Tibial nerve (tissue), 4 donors: ENCODE results near the gene ZCCHC9. TPM values are rescaled to one million over a fixed set of nuclear protein-coding genes. Genes with fewer than 3 reads are reported as not detected.

Experiments used
- DNase-seq, 2 donors: peaks; one replicate each; pipeline ENCODE4 v3.0.0-alpha.2; 2019; ENCODE audit warnings: low spot score in 2 of 2
- H3K27ac ChIP-seq, 4 donors: fragments of 200-600 bp; sonication (generic) in 3 of 4; one replicate each; pipeline ENCODE4 v1.5.1; 2017 to 2019; ENCODE audit warnings: mild to moderate bottlenecking in 1 of 4
- H3K27me3 ChIP-seq, 2 donors: fragments of 200-600 bp; sonication (generic) in 1 of 2; one replicate each; pipeline versions ENCODE4 v1.5.1 to v1.6.0; 2017 to 2019
- H3K36me3 ChIP-seq, 3 donors: fragments of 200-600 bp; sonication (generic); one replicate each; pipeline ENCODE4 v1.5.1; 2018 to 2019
- H3K4me1 ChIP-seq, 4 donors: fragments of 200-600 bp; sonication (generic) in 3 of 4; one replicate each; pipeline ENCODE4 v1.5.1; 2017 to 2019
- H3K4me3 ChIP-seq, 4 donors: fragments of 200-600 bp; sonication (generic) in 3 of 4; one replicate each; pipeline ENCODE4 v1.5.1; 2017 to 2019; ENCODE audit warnings: mild to moderate bottlenecking in 1 of 4, moderate library complexity in 1 of 4
- H3K9me3 ChIP-seq, 4 donors: fragments of 200-600 bp; sonication (generic) in 3 of 4; one replicate each; pipeline ENCODE4 v1.5.1; 2017 to 2019
- EP300 ChIP-seq, 2 donors: sonication (generic); formaldehyde crosslinking; IDR thresholded peaks; one replicate each; pipeline ENCODE4 v1.6.1; 2017; ENCODE audit warnings: antibody characterized with exemption in 2 of 2, mild to moderate bottlenecking in 1 of 2
- POLR2A ChIP-seq, 2 donors: fragments of 450-650 bp; IDR thresholded peaks; one replicate each; pipeline ENCODE4 v1.6.1; 2017; ENCODE audit warnings: antibody characterized with exemption in 2 of 2, mild to moderate bottlenecking in 2 of 2, moderate library complexity in 2 of 2
- WGBS, 2 donors: methylation state at CpG; one replicate each; pipeline ENCODE4 v1.1.5; 2018; 5-methylcytosine and 5-hydroxymethylcytosine counted together
- total RNA-seq, 4 donors: library from RNA; depleted of rRNA; stranded (reverse); fragments of >200 nt; gene quantifications; one replicate each; pipeline ENCODE4 v1.1.0, GENCODE V29; 2016
- TF ChIP-seq, protein P1 (sequence below), 5 experiments: fragments of 200-600 bp in 3 of 5; fragments of 450-650 bp in 2 of 5; sonication (generic) in 3 of 5; IDR thresholded peaks; one replicate each; pipeline ENCODE4 v1.5.1; 2016 to 2019; ENCODE audit warnings: antibody characterized with exemption in 5 of 5, mild to moderate bottlenecking in 3 of 5, moderate library complexity in 2 of 5

The ZCCHC9 gene
- total RNA-seq, 4 donors from 2014 or later: 18.2 to 18.8 (median 18.4) TPM

- peaks cover 0 to 15% (median 0%) of the 10 kb centered on the region in 4 donors for H3K4me1 ChIP-seq
- H3K4me3 ChIP-seq: no peak overlapping the region
- no peak for DNase-seq
- TF ChIP-seq EP300 (IDR thresholded peaks at IDR 0.05): no peak
- no peak overlapping the region for H3K27ac ChIP-seq
- WGBS, 2 donors: 95 to 100% methylated on average over 2 of the region's 2 CpGs
- H3K27me3 ChIP-seq: no peaks in the 10 kb centered on the region
- H3K9me3 ChIP-seq: no peaks in the 10 kb centered on the region
- peaks cover 0 to 46% (median 0%) of the 10 kb centered on the region in 3 donors for H3K36me3 ChIP-seq
These were observed 7.4 kb downstream of the ZCCHC9 start for GRCh38 chr5:81308836-81309235.

DNA sequence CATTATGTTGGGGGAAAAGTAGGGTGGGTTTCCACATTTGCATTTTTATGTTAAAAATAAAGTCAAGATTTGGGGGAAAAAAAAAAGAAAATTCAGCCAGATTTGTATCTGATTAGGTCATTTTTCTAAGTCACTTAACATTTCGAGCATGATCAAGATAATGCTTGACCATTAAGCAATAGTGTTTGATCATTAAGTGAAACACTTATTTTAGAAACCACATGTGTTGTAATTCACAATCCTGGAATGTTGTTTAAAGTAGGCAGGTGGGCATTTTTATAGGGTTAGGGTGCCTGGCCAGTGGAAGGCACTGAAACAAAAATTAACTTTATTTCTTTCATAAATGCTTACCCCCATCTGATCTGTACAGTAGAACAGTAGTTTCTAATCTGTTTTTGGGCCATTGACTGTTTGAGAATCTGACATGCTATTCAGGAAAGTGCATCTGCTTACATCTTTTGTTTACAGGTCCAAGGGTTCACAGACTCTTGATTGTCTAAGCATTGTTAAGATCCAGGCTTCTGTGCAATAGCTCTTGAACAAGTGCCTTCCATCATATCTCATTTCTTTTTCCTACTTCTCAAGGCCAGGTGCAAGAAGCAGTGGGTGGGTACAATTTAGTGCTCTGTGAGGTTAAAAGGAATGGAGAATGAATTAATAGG, 9.1 kb downstream of the ZCCHC9 start:
- Histone ChIP-seq H3K27ac (no peak overlapping the region), H3K4me3 (no peak overlapping the region), H3K36me3 (peaks cover 0 to 61% (median 0%) of the 10 kb centered on the region in 3 donors), H3K4me1 (peaks cover 0 to 8% (median 0%) of the 10 kb centered on the region in 4 donors), H3K27me3 (no peaks in the 10 kb centered on the region), H3K9me3 (no peaks in the 10 kb centered on the region)
- DNase-seq: no peak
- no peak for TF ChIP-seq EP300 (IDR thresholded peaks at IDR 0.05)
- TF ChIP-seq POLR2A (IDR thresholded peaks at IDR 0.05): no peak
- WGBS, 2 donors: 85 to 89% methylated on average over 1 of the region's 1 CpG

DNA sequence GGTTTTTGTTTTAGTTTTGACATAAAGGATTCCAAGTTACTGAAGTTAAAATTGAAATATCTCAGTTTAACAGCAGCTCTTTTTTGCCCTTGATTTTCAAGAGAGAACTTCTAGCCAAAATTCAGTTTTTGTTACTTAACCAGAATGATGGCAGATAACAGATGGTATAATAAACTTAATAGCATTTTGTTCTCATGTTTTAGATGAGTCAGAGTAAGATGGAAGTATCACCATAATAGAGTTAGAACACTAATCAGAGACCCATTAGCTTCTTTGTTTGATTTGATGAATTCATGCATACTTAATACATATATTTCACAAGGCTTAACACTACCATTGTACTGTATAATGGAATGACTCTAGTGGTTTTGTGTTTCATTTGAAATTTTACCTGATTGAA, 11.9 kb downstream of the ZCCHC9 start:
- TF ChIP-seq POLR2A (IDR thresholded peaks at IDR 0.05) (no peak), EP300 (IDR thresholded peaks at IDR 0.05) (no peak)
- TF ChIP-seq, protein P1, sequence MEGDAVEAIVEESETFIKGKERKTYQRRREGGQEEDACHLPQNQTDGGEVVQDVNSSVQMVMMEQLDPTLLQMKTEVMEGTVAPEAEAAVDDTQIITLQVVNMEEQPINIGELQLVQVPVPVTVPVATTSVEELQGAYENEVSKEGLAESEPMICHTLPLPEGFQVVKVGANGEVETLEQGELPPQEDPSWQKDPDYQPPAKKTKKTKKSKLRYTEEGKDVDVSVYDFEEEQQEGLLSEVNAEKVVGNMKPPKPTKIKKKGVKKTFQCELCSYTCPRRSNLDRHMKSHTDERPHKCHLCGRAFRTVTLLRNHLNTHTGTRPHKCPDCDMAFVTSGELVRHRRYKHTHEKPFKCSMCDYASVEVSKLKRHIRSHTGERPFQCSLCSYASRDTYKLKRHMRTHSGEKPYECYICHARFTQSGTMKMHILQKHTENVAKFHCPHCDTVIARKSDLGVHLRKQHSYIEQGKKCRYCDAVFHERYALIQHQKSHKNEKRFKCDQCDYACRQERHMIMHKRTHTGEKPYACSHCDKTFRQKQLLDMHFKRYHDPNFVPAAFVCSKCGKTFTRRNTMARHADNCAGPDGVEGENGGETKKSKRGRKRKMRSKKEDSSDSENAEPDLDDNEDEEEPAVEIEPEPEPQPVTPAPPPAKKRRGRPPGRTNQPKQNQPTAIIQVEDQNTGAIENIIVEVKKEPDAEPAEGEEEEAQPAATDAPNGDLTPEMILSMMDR (IDR thresholded peaks at IDR 0.05): no peak
- Histone ChIP-seq H3K9me3 (no peaks in the 10 kb centered on the region), H3K36me3 (peaks cover 0 to 58% (median 0%) of the 10 kb centered on the region in 3 donors), H3K27me3 (no peaks in the 10 kb centered on the region), H3K4me1 (no peaks in the 10 kb centered on the region), H3K4me3 (no peak overlapping the region), H3K27ac (no peak overlapping the region)
- DNase-seq: no peak

DNA sequence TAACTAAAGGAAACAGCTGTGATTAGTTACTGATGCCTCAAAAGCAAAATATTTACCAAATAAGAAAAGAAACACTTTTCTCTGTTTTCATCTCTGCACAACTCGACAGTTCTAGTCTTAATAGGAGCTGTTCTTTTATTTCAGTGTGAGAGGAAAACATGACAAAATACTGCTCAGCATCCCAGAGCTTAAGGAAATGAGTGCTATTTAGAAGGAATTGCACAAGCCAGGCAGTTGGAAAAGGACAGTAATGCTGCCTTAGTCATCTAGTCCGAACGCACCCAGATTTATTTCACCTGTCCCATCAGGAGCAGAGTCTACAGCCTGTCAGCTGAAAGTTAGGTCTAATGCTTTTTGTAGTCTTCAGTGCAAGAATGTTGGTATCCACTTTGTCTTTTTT, 12.3 kb downstream of the ZCCHC9 start:
- WGBS, 2 donors: 89 to 93% methylated on average over 3 of the region's 3 CpGs
- no peak for TF ChIP-seq EP300 (IDR thresholded peaks at IDR 0.05)
- TF ChIP-seq, protein P1 (IDR thresholded peaks at IDR 0.05): no peak
- no peak for TF ChIP-seq POLR2A (IDR thresholded peaks at IDR 0.05)
- no peaks in the 10 kb centered on the region for H3K4me1 ChIP-seq
- no peaks in the 10 kb centered on the region for H3K27me3 ChIP-seq
- peaks cover 0 to 58% (median 0%) of the 10 kb centered on the region in 3 donors for H3K36me3 ChIP-seq
- H3K9me3 ChIP-seq: no peaks in the 10 kb centered on the region
- H3K27ac ChIP-seq: no peak overlapping the region
- DNase-seq: no peak
- H3K4me3 ChIP-seq: no peak overlapping the region

DNA sequence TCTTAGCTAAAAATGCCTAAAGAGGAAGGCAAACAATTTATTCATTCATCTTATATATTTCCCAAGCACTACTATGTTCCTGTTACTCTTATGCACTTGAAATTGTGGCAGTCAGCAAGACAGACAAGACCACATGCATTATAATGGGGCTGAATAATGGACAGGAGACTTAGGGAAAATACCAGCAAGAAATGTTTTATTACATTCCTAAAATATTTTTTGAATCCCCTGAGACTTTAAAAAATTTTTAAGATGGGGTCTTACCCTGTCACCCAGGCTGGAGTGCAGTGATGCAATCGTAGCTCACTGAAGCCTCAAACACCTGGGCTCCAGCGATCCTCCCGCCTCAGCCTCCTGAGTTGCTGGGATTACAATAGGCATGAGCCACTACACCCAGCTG, 13.2 kb downstream of the ZCCHC9 start:
- Histone ChIP-seq H3K4me1 (no peaks in the 10 kb centered on the region), H3K9me3 (no peaks in the 10 kb centered on the region), H3K4me3 (no peak overlapping the region), H3K27ac (no peak overlapping the region), H3K36me3 (peaks cover 0 to 53% (median 0%) of the 10 kb centered on the region in 3 donors), H3K27me3 (no peaks in the 10 kb centered on the region)
- DNase-seq: no peak
- TF ChIP-seq EP300 (IDR thresholded peaks at IDR 0.05): no peak
- no peak for TF ChIP-seq POLR2A (IDR thresholded peaks at IDR 0.05)
- TF ChIP-seq, protein P1 (IDR thresholded peaks at IDR 0.05): no peak
- 88 to 91% methylated on average over 3 of the region's 3 CpGs for WGBS, 2 donors

DNA sequence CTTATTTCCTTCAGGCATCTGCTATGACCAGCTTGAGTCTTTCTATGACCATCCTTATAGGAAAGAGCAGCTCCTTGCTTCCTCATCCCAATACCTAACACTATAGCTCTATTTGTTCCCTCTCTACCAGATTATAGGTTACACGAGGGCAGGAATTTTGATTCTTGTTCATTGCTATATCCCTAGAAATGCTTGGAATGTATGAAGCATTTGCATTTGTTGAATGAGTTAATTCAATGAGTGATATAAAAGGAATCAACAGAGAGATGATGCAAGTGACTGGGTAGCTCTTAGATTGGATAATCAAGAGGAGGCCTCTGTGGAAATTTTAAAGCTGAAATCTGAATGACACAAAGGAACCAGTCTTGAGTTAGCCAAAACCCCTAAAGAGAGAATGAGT, 13.9 kb downstream of the ZCCHC9 start:
- Histone ChIP-seq H3K27ac (no peak overlapping the region), H3K9me3 (no peaks in the 10 kb centered on the region), H3K4me1 (no peaks in the 10 kb centered on the region), H3K27me3 (no peaks in the 10 kb centered on the region), H3K4me3 (no peak overlapping the region), H3K36me3 (peaks cover 0 to 49% (median 0%) of the 10 kb centered on the region in 3 donors)
- DNase-seq: no peak
- TF ChIP-seq EP300 (IDR thresholded peaks at IDR 0.05): no peak
- TF ChIP-seq, protein P1 (IDR thresholded peaks at IDR 0.05): no peak
- TF ChIP-seq POLR2A (IDR thresholded peaks at IDR 0.05): no peak
- WGBS, 2 donors: 51 to 53% methylated on average over 1 of the region's 1 CpG
